ENCODE results near the gene METTL25B. TPM values are rescaled to one million over a fixed set of nuclear protein-coding genes. Genes with fewer than 3 reads are reported as not detected.

Gene METTL25B
- total and polyA plus RNA-seq, 2 of the 13 experiments (the other 11 are each of a cell fraction or from before 2014, with no cell fraction given) = 11.9 to 24.0 TPM

- TF ChIP-seq NFE2L1 (CRISPR knock-in tag; IDR thresholded peaks at IDR 0.05; ENCODE audit: borderline replicate concordance) (no peak), NR1H2 (CRISPR knock-in tag; IDR thresholded peaks at IDR 0.05; ENCODE audit: borderline replicate concordance, low read depth) (no peak), ZC3H4 (CRISPR knock-in tag; IDR thresholded peaks at IDR 0.05; ENCODE audit: borderline replicate concordance) (no peak), E2F5 (CRISPR knock-in tag; conservative IDR thresholded peaks at IDR 0.05) (no peak), ZNF232 (CRISPR knock-in tag; IDR thresholded peaks at IDR 0.05; ENCODE audit: borderline replicate concordance) (no peak), CERS6 (CRISPR knock-in tag; IDR thresholded peaks at IDR 0.05) (no peak), HNRNPL (IDR thresholded peaks at IDR 0.05; ENCODE audit: low read depth, low read length) (peak; percentile 73; the same call in 1 of the 2 replicates), ATF1 (CRISPR knock-in tag; IDR thresholded peaks at IDR 0.05) (no peak), GABPA (IDR thresholded peaks at IDR 0.05; ENCODE audit: low read depth, low read length) (no peak), GABPA (CRISPR knock-in tag; IDR thresholded peaks at IDR 0.05; ENCODE audit: low read depth) (peak; percentile 38), YEATS4 (CRISPR knock-in tag; IDR thresholded peaks at IDR 0.05; ENCODE audit: borderline replicate concordance) (no peak), FOXK2 (IDR thresholded peaks at IDR 0.05) (no peak), NR0B2 (CRISPR knock-in tag; IDR thresholded peaks at IDR 0.05) (no peak), ZNF580 (CRISPR knock-in tag; IDR thresholded peaks at IDR 0.05; ENCODE audit: borderline replicate concordance, low read depth) (peak; percentile 3; the same call in 1 of the 2 replicates), KLF16 (CRISPR knock-in tag; IDR thresholded peaks at IDR 0.05) (peak in 1 of 2 experiments; percentile 41; a peak in 1 of 4 replicates), HHEX (CRISPR knock-in tag; IDR thresholded peaks at IDR 0.05) (no peak), HIVEP1 (CRISPR knock-in tag; IDR thresholded peaks at IDR 0.05) (no peak), ZNF841 (CRISPR knock-in tag; IDR thresholded peaks at IDR 0.05; ENCODE audit: borderline replicate concordance) (no peak), MTA3 (CRISPR knock-in tag; IDR thresholded peaks at IDR 0.05) (no peak)
Measured at GRCh38 chr1:156689035-156689952, 39.0 kb upstream of the METTL25B start (continued).

Measured in HepG2 (cell line).